Measurements from ENCODE around the gene GRIN3B.
"Not testable (repeated sequence)": the region's sequence is repeated elsewhere in the genome, so short reads cannot be mapped to it uniquely, and the experiment has no call there.

The GRIN3B gene, protein sequence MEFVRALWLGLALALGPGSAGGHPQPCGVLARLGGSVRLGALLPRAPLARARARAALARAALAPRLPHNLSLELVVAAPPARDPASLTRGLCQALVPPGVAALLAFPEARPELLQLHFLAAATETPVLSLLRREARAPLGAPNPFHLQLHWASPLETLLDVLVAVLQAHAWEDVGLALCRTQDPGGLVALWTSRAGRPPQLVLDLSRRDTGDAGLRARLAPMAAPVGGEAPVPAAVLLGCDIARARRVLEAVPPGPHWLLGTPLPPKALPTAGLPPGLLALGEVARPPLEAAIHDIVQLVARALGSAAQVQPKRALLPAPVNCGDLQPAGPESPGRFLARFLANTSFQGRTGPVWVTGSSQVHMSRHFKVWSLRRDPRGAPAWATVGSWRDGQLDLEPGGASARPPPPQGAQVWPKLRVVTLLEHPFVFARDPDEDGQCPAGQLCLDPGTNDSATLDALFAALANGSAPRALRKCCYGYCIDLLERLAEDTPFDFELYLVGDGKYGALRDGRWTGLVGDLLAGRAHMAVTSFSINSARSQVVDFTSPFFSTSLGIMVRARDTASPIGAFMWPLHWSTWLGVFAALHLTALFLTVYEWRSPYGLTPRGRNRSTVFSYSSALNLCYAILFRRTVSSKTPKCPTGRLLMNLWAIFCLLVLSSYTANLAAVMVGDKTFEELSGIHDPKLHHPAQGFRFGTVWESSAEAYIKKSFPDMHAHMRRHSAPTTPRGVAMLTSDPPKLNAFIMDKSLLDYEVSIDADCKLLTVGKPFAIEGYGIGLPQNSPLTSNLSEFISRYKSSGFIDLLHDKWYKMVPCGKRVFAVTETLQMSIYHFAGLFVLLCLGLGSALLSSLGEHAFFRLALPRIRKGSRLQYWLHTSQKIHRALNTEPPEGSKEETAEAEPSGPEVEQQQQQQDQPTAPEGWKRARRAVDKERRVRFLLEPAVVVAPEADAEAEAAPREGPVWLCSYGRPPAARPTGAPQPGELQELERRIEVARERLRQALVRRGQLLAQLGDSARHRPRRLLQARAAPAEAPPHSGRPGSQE

DNA sequence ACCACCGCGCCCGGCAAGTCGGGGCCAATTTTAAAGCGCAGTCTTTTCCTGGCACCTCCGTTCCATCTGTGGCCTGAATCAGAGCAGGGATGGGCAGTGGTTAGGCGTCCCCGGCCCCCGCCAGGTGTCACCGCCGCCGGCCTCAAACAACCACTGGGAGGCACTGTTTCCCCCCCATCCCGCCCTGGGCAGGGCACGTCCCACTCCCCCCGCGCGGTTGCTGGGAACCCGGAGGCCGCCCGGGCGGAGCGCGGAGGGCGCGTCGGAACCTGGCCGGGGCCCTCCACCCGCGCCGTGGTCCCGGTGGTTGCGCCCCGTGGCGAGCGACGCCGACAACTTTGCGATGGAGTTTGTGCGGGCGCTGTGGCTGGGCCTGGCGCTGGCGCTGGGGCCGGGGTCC lies at the start of gene GRIN3B:
GRIN3B (plus strand) TSS at position 325 of the 400 bp plus-strand sequence; CDS start at position 344, 19 bp downstream.
- peak; percentile 71 for DNase-seq

DNA sequence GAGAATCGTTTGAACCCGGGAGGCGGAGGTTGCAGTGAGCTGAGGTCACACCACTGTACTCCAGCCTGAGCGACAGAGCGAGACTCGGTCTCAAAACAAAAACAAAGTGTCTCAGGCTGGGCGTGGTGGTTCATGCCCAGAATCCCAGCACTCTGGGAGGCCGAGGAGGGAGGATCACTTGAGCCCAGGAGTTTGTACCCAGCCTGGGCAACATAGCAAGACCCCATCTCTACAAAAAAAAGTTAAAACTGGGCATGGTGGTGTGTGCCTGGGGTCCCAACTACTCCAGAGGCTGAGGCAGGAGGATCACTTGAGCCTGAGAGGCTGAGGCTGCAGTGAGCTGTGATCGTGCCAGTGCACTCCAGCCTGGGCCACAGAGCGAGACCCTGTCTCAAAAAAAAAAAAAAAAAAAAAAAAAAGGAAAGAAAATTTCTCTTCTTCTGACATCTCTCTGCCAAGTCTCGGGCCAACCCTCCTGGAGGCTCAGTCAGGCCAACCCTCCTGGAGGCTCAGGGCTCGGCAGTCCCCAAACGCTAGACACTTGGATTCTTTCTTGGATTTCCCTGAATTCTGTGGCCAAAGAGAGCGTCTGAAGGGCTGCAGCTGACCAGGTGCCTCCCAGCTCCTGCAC lies 48.1 kb upstream of the GRIN3B start:
- DNase-seq = no peak

DNA sequence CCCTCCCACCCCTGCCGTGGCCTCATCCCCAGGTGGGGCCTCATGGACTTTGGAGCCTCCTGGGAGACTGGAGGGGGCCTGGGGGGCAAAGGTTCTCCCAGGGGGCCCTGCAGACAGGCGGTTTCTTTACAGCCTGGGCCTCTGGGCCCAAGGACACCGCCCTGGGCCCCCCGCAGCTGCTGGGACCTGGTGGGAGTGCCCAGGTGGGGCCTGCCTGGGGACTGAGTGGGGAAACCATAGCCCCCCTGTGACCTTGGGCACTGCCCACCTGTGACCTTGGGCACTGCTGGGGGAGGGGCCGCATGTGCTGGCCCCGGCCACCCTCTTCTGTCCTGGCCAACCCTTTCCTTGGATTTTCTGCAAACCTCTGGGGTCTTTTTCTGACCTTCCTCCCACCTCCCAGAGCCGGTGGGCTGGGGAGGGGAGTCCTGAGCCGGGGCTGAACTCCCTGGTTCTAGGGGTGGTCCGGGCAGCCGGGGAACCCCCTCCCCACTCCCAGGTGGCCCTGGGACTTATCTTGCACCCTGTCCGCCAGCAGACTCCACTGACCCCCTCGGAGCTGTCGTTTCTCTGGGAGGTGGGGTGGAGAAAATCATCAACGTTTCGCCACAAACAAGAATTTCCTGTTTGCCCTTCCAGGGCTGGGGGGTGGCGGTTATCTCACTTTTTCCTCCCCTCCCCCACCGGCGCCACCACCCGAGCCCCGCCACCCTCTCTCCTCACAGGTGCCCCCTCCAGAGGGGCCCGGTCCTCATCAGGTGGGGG lies 47.4 kb upstream of the GRIN3B start:
- DNase-seq = no peak

DNA sequence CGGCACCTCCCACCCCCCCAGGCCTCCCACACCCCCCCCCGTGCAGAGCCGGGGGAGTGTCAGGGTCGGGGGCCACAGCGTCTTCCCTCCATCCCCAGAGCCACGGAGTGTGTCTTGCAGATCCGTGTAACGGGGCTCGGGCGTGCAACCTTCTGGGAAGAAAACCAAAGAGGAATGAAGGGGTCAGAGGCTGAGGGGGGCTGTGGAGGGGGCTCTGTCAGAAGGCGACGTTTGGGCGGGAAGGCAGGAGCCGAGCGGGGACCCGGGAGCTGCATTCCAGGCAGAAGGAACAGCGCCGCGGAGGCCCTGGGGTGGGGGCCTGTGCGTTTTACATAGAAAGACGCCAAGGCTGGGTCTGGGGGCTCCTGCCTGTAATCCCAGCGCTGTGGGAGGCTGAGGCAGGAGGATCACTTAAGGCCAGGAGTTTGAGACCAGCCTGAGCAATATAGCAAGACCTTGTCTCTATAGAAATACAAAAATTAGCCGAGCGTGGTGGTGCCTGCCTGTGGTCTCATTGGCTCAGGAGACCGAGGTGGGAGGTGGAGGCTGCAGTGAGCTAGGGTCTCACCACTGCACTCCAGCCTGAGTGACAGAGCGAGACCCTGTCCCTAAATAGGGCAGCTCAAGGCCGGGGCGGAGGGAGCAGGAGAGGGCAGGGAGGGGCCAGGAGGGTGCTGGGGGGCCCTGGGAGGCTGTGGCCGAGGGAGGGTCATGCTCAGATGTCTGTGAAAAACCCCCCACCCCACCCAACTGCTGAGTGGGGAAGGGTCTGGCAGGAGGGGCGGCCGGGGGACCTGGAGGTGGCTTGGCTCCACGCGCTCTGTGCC lies 46.6 kb upstream of the GRIN3B start:
- DNase-seq = no peak

DNA sequence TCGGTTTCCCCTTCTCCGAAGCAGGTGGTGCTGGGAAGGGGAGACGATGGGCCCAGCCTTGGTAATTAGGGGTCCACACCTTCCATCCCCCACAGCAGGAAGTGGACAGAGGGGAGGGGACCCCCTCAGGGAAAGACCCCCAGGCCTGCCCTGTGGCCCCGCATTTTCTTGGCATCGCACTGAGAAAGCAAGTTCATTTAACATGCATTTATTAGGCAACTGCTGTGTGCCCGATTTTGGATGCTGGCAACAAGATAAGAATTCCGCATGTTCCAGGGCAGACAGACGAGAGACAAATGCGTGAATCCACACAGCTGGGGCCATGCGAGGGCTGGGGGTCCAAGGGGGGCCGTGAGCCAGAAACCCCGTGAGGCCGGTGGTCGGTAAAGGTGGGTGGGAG lies 45.9 kb upstream of the GRIN3B start:
- DNase-seq = no peak

DNA sequence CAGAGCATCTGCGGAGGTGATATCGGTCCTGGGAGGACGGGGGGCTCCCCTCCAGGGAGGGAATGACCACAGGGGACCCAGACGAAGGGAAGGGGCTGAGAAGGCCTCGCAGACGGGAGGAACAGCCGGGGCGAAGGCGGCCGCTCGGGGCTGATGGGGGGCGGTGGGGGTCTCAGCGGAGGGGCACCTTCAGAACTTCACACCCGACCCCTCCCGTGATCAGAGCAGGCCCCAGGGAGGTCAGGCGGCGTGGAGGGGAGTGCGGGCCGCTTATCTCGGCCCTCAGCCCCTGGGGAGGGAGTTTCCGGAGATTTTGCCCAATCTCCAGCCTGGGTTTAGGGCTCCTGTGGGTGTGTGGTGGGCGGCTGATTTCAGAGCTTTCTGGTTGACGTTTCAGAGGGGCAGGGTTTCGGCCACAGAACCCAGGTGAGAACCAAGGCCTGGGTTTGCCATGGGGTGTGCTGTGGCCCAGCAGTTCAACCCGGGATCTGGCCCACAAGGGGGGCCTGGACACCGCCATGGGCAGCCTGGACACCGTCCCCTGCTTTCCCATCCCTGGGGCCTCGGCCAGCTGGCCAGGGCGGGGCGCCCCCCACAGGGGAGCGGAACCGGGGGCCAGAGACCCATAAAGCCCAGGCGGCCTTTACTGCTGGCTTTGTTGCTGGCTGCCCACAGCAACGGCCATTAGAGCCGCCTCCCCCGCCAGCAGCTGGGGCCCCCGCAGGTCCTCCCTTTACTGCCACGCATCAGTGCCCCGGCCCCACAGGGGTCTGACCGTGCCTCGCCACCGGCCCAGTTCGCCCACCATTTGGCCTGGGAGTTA lies 45.3 kb upstream of the GRIN3B start:
- DNase-seq = no peak

DNA sequence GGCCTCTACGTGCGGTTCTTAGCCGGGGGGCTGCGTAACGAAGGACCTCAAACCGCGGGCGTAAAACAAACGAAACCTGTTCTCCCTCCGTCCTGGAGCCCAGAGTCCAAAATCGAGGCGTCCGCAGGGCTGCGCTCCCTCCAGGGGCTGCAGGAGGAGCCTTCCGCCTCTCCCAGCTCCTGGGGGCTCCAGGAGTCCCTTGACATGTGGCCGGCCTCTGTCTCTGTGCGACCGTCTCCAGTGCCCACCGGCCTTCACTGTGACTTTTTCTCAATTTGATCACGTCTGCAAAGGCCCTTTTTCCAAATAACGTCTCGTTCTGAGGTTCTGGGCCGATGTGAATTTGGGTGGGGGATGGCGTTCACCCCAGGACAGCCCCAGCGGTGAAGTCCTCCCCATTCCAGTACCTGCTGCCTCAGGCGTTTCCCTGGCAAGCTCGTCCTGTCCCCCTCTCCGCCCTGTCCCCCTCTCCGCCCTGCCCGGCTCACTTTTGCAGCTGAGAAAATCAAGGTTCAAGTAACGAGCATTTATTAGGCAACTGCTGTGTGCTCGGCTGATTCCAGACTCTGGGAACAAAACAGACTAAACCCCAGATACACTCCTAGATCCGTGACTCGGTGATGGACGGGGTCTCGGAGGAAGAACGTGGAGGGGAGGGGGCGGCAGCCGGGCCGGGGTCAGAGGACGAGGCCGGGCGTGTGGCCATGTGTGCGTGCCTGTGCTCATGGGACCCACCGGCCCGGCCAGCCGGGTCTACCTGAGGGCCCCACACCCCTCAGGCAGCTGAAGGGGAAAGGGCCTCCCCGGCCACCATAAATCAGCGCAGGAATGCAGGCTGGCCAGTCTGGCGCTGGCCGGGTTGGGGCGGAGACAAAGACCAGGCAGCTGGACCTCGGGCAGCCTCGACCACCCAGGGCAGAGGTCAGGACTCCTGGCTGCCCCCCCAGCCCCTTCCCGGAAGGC lies 44.1 kb upstream of the GRIN3B start:
- no peak for DNase-seq

DNA sequence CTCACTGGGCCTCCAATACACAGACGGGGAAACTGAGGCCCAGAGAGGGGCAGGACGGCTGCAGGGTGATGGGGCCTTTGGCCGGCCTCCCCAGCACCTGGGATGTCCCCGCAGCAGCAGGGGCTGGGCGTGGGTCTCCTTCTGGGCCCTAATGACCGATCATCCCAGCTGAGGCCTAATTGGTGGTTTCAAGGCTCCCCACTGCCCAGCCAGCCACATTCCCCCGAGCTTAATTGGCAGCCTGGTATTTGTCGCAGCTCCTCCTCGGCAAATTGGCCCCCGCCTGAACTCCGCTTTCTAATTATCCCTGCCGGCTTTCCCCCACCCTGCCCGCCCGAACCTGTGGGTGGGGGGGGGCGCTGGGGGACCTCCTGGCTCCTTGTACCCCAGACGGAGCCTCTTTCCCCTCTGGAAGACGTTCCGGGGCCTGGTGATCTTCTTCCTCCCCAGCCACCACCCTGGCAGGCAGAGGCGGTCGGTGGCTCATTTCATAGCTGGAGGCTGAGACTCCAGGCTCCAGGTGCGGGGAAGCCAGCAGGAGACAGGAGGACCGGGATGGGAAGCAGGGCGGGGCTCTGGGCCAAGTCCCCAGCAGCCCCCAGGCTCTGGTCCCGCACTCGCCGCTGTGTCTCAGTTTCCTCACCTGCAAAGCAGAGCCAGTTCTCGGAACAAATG lies 43.3 kb upstream of the GRIN3B start:
- DNase-seq = no peak

DNA sequence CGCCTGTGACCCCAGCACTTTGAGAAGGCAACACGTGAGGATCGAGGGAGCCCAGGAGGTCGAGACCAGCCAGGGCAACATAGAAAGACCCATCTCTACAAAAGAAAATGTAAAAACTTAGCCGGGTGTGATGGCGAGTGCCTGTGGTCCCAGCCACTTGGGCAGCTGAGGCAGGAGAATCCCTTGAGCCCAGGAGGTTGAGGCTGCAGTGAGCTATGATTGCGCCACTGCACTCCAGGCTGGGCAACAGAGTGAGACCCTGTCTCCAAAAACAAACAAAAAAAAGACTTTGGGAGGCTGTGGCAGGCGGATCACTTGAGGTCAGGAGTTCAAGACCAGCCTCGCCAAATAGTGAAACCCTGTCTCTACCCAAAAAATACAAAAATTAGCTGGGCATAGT lies 42.6 kb upstream of the GRIN3B start:
- not testable (repeated sequence) for DNase-seq

DNA sequence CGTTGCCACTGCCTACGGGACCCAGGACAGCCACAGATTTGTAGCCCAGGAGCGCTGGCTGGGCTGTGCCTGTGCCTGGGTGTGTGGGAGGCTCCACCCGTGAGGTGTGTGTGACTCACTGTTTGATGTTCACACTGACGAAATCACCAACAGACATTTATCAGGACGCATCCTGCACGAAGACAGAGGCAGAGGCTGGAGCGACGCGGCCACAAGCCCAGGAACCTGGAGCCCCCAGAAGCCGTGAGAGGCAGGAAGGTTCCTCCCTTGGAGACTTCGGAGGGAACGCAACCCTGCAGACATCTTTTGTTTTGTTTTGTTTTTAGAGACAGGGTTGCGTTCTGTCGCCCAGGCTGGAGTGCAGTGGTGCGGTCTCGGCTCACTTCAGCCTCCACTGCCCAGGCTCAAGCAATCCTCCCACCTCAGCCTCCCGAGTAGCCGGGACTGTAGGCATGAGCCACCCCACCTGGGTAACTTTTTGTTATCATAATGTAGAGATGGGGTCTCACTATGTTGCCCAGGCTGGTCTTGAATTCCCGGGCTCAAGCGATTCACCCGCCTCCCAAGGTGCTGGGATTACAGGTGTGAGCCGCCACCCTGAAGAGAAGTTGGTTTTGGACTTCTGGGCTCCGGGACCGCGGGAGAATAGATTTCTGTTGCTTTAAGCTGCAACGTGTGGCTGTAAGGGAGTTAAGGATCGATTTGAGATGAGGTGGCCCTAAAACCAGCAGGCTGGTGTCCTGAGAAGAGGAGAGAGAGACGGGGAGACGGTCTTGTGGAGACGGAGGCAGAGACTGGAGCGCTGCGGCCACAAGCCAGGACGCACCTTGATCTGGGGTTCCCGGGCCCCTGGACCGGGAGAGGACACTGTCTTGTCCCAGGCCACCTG lies 41.0 kb upstream of the GRIN3B start:
- DNase-seq = peak; percentile 29

DNA sequence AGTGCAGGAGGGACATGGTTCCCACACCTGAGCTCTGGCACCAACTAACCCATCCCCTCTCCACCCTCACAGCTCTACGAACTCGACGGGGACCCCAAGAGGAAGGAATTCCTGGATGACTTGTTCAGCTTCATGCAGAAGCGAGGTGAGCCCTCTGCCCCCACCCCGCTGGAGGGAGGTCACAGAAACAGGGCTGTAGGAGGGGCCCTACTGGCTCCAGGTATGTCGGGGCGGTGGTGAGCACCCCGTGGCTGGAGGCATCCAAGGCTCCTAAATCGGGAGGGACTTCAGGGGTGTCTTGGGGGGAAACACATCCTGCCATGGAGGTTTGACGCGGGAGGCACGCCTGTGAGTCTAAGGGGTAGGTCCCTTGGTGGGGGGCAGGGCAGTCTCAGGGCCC lies 40.2 kb upstream of the GRIN3B start:
- no peak for DNase-seq

DNA sequence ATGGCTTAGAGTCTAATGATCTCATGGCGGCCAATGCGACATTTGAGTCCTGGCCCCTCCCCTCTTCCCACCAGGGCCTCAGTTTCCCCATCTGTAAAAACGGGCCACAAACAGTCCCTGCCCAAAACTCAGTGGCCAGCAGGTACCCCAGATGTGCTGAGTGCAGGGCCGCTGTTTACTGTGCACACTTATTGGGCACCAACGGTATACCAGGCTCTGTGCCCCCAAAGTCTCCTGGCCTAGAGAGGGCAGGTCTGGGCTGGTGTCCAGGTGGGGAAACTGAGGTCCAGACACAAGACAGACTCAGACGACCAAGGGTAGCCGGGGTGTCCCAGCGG lies 39.6 kb upstream of the GRIN3B start:
- no peak for DNase-seq

DNA sequence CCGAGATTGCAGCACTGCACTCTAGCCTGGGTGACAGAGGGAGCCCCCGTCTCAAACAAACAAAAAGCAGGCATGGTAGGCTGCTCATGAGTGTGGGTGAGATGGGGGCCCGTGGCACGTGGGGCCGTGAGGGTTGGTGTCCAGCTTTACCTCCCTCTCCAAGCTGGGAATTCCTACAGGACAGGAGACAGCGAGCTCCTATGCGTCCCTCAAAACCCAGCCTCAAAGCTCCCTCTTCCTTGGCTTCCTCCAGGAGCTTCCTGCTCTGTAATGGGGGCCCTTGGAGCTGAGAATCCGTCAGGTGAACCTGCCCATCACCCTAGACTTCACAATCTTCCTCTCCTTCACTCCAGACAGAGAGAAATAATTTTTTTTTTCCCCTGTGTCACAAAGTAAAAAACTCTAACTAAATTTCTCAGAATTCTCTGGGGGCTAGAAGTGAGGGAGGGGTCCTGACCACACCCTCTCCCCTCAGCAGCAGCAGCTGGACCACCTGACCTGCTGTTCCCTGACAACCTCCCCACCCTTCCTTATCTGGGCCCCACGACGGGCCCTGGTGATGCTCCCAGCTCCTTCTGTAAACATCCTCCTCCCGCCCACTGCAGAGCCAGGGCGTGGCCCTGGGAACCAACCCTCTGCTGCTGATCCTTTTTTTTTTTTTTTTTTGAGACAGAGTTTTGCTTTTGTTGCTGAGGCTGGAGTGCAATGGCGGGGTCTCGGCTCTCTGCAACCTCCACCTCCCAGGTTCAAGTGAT lies 38.2 kb upstream of the GRIN3B start:
- peak; percentile 49 for DNase-seq

DNA sequence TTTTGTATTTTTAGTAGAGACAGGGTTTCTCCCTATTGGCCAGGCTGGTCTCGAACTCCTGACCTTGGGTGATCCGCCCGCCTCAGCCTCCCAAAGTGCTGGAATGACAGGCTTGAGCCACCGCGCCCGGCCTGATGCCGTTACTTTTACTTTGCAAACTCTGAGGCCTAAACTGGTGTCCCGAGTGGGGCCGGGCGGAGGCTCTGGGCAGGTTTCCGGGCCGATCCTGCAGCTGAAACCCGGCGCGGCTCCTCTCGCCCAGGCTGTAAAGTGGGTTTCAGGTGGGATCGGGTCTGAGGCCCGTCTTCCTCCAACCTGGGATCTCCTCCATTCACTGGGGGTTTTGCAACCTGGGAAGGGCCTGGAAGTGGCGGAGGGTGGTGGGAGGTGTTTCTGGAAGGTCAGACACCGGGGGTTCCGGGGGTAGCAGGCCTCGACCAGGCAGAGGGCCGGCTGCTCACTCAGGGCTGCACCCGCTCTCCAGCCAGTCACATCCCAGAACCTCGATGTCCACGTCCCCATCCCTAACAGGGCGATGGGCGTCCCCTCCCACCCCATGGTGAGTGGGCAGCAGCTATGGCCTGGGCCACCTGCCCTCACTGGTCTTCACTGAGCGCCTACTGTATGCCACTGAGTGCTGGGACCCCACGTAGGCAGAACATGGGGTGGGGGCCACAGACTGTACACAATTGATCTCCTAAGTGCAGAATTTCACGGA lies 37.4 kb upstream of the GRIN3B start:
- no peak for DNase-seq

DNA sequence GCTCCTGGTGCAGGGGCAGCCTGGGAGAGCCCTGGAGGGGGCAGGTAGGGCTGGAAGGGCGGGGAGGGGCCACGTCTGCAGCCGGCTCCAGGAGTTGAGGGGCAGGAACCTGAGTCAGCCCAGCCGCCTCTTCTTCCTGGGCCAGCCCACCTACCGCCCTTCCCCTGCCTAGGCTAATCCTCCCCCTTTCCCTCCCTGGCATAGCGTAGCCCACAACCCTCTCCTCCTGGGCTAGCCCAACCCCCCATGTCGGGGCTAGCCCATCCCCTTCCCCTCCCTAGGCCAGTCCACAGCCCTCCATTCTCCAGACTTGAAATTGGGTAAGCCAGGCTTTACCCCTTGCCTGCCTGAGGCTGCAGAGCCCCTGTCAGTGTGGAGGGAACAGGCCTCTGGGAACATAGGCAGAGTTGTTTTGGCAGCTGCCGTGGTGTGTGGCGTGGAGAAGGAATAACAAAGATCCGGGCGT lies 36.7 kb upstream of the GRIN3B start:
- no peak for DNase-seq

DNA sequence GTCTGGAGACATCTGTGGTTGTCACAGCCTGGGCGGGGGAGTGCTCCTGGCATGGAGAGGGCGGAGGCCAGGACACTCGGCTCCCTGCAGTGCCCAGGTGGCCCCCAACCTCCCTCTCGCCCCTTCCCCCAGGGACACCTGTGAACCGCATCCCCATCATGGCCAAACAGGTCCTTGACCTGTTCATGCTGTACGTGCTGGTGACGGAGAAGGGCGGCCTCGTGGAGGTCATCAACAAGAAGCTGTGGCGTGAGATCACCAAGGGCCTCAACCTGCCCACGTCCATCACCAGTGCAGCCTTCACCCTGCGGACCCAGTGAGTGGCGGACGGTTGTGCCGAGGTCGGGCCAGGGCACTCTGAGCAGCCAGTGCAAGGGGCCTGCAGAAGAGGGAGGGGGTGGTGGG lies 36.1 kb upstream of the GRIN3B start:
- no peak for DNase-seq
